Measurements from ENCODE around the gene RBM15B.

RBM15B gene

GRCh38 chr3:51393564-51393963 lies 2.5 kb downstream of the RBM15B start:
- TF ChIP-seq REST (IDR thresholded peaks at IDR 0.05; ENCODE audit: low read depth) (no peak), YY1 (IDR thresholded peaks at IDR 0.05; ENCODE audit: low read depth) (no peak), EGR1 (IDR thresholded peaks at IDR 0.05) (no peak), CREB1 (IDR thresholded peaks at IDR 0.05; ENCODE audit: low read depth) (no peak), TCF12 (IDR thresholded peaks at IDR 0.05; ENCODE audit: low read depth) (no peak), USF1 (IDR thresholded peaks at IDR 0.05) (no peak), CEBPB (IDR thresholded peaks at IDR 0.05) (no peak), RAD21 (IDR thresholded peaks at IDR 0.05; ENCODE audit: low read depth) (no peak), NFIC (IDR thresholded peaks at IDR 0.05) (no peak), TEAD4 (IDR thresholded peaks at IDR 0.05) (no peak), EP300 (IDR thresholded peaks at IDR 0.05; ENCODE audit: borderline replicate concordance) (no peak), TAF1 (IDR thresholded peaks at IDR 0.05; ENCODE audit: low read depth) (no peak), ZBTB7A (IDR thresholded peaks at IDR 0.05; ENCODE audit: low read depth) (no peak), MAX (IDR thresholded peaks at IDR 0.05) (no peak), FOXM1 (IDR thresholded peaks at IDR 0.05; ENCODE audit: borderline replicate concordance, low read depth) (no peak)

GRCh38 chr3:51394541-51394940 lies 3.5 kb downstream of the RBM15B start:
- TF ChIP-seq EP300 (IDR thresholded peaks at IDR 0.05; ENCODE audit: borderline replicate concordance) (no peak), RAD21 (IDR thresholded peaks at IDR 0.05; ENCODE audit: low read depth) (no peak), FOXM1 (IDR thresholded peaks at IDR 0.05; ENCODE audit: borderline replicate concordance, low read depth) (no peak), MAX (IDR thresholded peaks at IDR 0.05) (no peak), TAF1 (IDR thresholded peaks at IDR 0.05; ENCODE audit: low read depth) (no peak), REST (IDR thresholded peaks at IDR 0.05; ENCODE audit: low read depth) (no peak)

- TF ChIP-seq EP300 (IDR thresholded peaks at IDR 0.05; ENCODE audit: borderline replicate concordance) = no peak
- no peak for TF ChIP-seq TCF12 (IDR thresholded peaks at IDR 0.05; ENCODE audit: low read depth)
- TF ChIP-seq CEBPB (IDR thresholded peaks at IDR 0.05) = no peak
- TF ChIP-seq TEAD4 (IDR thresholded peaks at IDR 0.05) = no peak
- TF ChIP-seq CREB1 (IDR thresholded peaks at IDR 0.05; ENCODE audit: low read depth) = no peak
- TF ChIP-seq USF1 (IDR thresholded peaks at IDR 0.05) = no peak
- TF ChIP-seq REST (IDR thresholded peaks at IDR 0.05; ENCODE audit: low read depth) = no peak
- TF ChIP-seq RAD21 (IDR thresholded peaks at IDR 0.05; ENCODE audit: low read depth) = no peak
- TF ChIP-seq YY1 (IDR thresholded peaks at IDR 0.05; ENCODE audit: low read depth) = no peak
- TF ChIP-seq NFIC (IDR thresholded peaks at IDR 0.05) = no peak
- TF ChIP-seq MAX (IDR thresholded peaks at IDR 0.05) = no peak
- TF ChIP-seq FOXM1 (IDR thresholded peaks at IDR 0.05; ENCODE audit: borderline replicate concordance, low read depth) = no peak
- no peak for TF ChIP-seq EGR1 (IDR thresholded peaks at IDR 0.05)
- TF ChIP-seq ZBTB7A (IDR thresholded peaks at IDR 0.05; ENCODE audit: low read depth) = no peak
- TF ChIP-seq TAF1 (IDR thresholded peaks at IDR 0.05; ENCODE audit: low read depth) = no peak
Measured at GRCh38 chr3:51395493-51396213, 4.6 kb downstream of the RBM15B start.

- TF ChIP-seq REST (IDR thresholded peaks at IDR 0.05; ENCODE audit: low read depth) = no peak
- TF ChIP-seq USF1 (IDR thresholded peaks at IDR 0.05) = no peak
- TF ChIP-seq YY1 (IDR thresholded peaks at IDR 0.05; ENCODE audit: low read depth) = no peak
- TF ChIP-seq CEBPB (IDR thresholded peaks at IDR 0.05) = no peak
- TF ChIP-seq EGR1 (IDR thresholded peaks at IDR 0.05) = no peak
- TF ChIP-seq ZBTB7A (IDR thresholded peaks at IDR 0.05; ENCODE audit: low read depth) = no peak
- TF ChIP-seq TAF1 (IDR thresholded peaks at IDR 0.05; ENCODE audit: low read depth) = no peak
- TF ChIP-seq MAX (IDR thresholded peaks at IDR 0.05) = no peak
- no peak for TF ChIP-seq TEAD4 (IDR thresholded peaks at IDR 0.05)
Measured at GRCh38 chr3:51396401-51396800, 5.3 kb downstream of the RBM15B start.
